Neutrophil (primary cell): Measurements from ENCODE around the gene LSM4.
"Not testable (repeated sequence)": the region's sequence is repeated elsewhere in the genome, so short reads cannot be mapped to it uniquely, and the experiment has no call there.

Experiments
- H3K27ac ChIP-seq: fragments of 200-600 bp; sonication (generic); 2 replicates; pipeline ENCODE4 v1.5.1; 2016; ENCODE audit warnings: mild to moderate bottlenecking, moderate library complexity
- H3K27me3 ChIP-seq: fragments of 200-600 bp; sonication (generic); 2 replicates; pipeline ENCODE4 v1.6.0; 2016; ENCODE audit warnings: mild to moderate bottlenecking
- H3K36me3 ChIP-seq: fragments of 200-600 bp; sonication (generic); 2 replicates; pipeline ENCODE4 v1.5.1; 2017
- H3K4me1 ChIP-seq, 2 experiments: fragments of 200-600 bp in 1 of 2; sonication (generic) in 1 of 2; 1 replicate in 1 of 2; 2 replicates in 1 of 2; pipeline versions ENCODE4 v1.5.1 to v1.6.1; 2013 to 2016; ENCODE audit warnings: low read depth in 1 of 2, low read length in 1 of 2, mild to moderate bottlenecking in 1 of 2, moderate library complexity in 1 of 2; ENCODE audit not compliant: control insufficient read depth in 1 of 2, insufficient read depth in 1 of 2
- H3K4me3 ChIP-seq, 2 experiments: fragments of 200-600 bp in 1 of 2; sonication (generic) in 1 of 2; 1 replicate in 1 of 2; 2 replicates in 1 of 2; pipeline ENCODE4 v1.5.1; 2013 to 2016; ENCODE audit warnings: low read depth in 1 of 2, low read length in 1 of 2, mild to moderate bottlenecking in 1 of 2, moderate library complexity in 1 of 2
- H3K9me3 ChIP-seq: fragments of 200-600 bp; sonication (generic); 2 replicates; pipeline ENCODE4 v1.5.1; 2016
- TF ChIP-seq, protein P1 (sequence below): fragments of 200-600 bp; sonication (generic); IDR thresholded peaks from 2 replicates; pipeline ENCODE4 v1.5.1; 2016; ENCODE audit warnings: antibody characterized with exemption

Gene LSM4

DNA sequence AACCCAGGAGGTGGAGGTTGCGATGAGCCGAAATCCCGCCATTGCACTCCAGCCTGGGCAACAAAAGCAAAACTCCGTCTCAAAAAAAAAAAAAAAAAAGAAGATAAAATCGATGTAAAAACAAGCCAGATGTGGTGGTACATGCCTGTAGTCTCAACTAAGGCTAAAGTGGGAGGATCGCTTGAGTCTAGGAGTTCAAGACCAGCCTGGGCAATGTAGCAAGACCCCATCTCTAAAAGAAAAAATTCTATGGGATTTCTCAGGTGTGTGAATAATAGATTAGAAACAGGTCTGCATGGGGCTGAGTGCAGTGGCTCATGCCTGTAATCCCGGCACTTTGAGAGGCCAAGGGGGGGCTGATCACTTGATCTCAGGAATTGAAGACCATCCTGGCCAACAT, 28.7 kb upstream of the LSM4 start:
- H3K4me3 ChIP-seq = no peak overlapping the region
- no peak overlapping the region for H3K27ac ChIP-seq
- H3K9me3 ChIP-seq = no peaks in the 10 kb centered on the region
- TF ChIP-seq, protein P1, sequence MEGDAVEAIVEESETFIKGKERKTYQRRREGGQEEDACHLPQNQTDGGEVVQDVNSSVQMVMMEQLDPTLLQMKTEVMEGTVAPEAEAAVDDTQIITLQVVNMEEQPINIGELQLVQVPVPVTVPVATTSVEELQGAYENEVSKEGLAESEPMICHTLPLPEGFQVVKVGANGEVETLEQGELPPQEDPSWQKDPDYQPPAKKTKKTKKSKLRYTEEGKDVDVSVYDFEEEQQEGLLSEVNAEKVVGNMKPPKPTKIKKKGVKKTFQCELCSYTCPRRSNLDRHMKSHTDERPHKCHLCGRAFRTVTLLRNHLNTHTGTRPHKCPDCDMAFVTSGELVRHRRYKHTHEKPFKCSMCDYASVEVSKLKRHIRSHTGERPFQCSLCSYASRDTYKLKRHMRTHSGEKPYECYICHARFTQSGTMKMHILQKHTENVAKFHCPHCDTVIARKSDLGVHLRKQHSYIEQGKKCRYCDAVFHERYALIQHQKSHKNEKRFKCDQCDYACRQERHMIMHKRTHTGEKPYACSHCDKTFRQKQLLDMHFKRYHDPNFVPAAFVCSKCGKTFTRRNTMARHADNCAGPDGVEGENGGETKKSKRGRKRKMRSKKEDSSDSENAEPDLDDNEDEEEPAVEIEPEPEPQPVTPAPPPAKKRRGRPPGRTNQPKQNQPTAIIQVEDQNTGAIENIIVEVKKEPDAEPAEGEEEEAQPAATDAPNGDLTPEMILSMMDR = no peak
- no peaks in the 10 kb centered on the region for H3K4me1 ChIP-seq
- peaks cover 21% of the 10 kb centered on the region for H3K36me3 ChIP-seq
- H3K27me3 ChIP-seq = no peaks in the 10 kb centered on the region

DNA sequence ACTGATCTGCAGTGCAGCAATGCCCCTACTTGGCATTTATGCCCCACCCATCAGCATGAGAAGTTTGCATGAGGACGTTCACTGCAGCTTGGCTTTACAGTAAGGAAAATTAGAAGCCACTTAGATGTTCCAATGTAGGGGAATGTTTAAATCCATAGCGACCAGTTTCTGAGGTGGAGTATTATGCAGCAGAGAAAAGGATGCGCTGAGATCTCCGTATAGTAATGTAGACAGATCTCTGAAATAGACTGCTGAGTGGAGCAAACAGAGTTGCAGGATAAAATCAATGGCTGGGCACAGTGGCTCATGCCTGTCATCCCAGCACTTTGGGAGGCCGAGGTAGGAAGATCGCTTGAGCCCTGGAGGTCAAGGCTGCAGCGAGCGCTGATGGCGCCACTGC, 27.6 kb upstream of the LSM4 start:
- no peaks in the 10 kb centered on the region for H3K9me3 ChIP-seq
- peaks cover 11% of the 10 kb centered on the region for H3K36me3 ChIP-seq
- no peaks in the 10 kb centered on the region for H3K27me3 ChIP-seq
- H3K4me3 ChIP-seq = no peak overlapping the region
- TF ChIP-seq, protein P1 = no peak
- H3K27ac ChIP-seq = no peak overlapping the region
- no peaks in the 10 kb centered on the region for H3K4me1 ChIP-seq

DNA sequence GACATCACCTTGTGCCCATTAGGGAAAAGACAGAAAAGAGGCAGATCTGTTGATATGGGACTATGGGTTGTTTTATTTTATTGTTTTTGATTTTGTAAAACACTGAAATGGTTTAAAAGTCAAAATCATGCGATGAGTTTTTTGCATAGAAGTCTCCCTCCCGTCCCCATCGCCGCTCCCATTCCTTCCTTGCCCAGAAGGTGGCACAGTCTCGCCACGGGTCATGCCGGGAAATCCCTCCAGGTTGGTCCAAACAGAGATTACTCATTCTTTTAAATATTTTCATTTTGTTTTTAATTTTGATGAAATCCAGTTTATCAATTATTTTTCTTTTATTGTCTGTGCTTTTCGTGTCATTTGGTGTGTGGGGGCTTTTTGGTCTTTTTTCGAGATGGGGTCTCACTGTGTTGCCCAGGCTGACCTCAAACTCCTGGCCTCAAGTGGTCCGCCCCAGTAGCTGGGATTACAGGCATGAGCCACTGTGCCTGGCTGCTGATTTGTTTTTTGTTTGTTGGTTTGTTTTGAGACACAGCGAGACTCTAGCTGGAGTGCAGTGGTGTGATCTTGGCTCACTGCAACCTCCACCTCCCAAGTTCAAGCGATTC, 26.8 kb upstream of the LSM4 start:
- Histone ChIP-seq H3K4me3 (no peak overlapping the region), H3K27ac (no peak overlapping the region), H3K9me3 (no peaks in the 10 kb centered on the region), H3K4me1 (no peaks in the 10 kb centered on the region), H3K36me3 (peaks cover 12% of the 10 kb centered on the region), H3K27me3 (no peaks in the 10 kb centered on the region)
- TF ChIP-seq, protein P1 = peak; percentile 70

DNA sequence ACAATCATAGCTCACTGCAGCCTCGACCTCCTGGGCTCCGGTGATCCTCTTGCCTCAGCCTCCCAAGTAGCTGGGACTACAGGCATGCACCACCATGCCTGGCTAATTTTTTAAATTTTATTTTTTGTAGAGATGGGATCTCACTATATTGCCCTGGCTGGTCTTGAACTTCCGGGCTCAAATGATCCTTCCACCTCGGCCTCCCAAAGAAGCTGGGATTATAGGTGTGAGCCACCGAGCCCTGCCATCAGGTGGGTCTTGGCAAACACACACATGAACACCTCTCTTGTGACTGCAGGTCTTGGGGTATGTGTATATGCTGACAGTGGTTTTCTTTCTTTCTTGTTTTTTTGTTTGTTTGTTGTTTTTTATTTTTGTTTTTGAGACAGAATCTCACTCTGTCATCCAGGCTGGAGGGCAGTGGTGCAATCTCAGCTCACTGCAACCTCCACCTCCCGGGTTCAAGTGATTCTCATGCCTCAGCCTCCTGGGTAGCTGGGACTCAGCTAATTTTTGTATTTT, 26.0 kb upstream of the LSM4 start:
- H3K27me3 ChIP-seq, H3K4me3 ChIP-seq, H3K9me3 ChIP-seq, H3K27ac ChIP-seq, H3K4me1 ChIP-seq: not testable (repeated sequence)
- H3K36me3 ChIP-seq = peaks cover 16% of the 10 kb centered on the region

DNA sequence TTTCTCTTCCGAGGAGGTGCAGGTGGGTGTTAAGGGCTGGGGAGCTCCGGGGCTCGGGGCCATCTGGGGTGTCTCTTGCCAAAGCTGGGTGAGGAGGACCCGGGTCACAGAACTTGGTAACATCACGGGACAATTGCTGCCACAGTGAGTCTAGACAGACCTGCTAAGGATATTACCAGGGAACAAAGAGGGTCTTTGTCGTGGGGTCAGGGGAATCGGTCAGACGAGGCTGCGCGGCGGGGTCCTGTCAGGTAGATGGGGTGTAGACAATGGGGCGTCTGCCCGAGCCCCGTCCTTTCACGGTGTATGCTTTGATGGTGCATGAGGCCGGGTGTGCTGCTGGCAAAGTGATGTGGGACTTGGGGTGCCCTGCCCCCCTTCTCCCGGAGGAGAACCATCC, 25.3 kb upstream of the LSM4 start:
- no peak overlapping the region for H3K4me3 ChIP-seq
- no peaks in the 10 kb centered on the region for H3K27me3 ChIP-seq
- H3K27ac ChIP-seq = no peak overlapping the region
- no peaks in the 10 kb centered on the region for H3K9me3 ChIP-seq
- peaks cover 18% of the 10 kb centered on the region for H3K36me3 ChIP-seq
- no peaks in the 10 kb centered on the region for H3K4me1 ChIP-seq
- TF ChIP-seq, protein P1 = no peak

DNA sequence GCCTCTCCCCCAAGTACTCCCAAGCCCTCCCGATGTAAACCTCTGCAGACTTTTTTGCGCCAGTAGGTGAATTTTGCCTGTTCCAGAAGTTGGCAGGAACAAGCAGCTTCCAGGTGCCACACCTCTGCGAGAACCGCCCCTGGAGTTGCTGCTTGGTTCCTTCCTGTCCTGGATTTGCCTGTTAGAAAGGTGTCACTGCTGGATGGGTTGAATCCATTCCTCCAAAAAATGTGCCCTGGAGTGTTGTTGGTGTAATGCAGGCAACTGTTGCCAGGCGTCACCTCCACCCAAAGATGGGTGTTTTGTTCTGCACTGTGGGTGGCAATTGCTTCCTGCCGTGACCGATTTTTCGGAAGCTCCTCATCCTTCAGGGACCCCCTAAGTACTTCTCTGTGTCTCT, 23.2 kb upstream of the LSM4 start:
- Histone ChIP-seq H3K4me1 (peaks cover 7 to 15% of the 10 kb centered on the region in 2 experiments), H3K27me3 (no peaks in the 10 kb centered on the region), H3K4me3 (no peak overlapping the region), H3K36me3 (peaks cover 20% of the 10 kb centered on the region), H3K27ac (no peak overlapping the region), H3K9me3 (no peaks in the 10 kb centered on the region)
- TF ChIP-seq, protein P1 = no peak
